GM18505 (cell line): Measurements from ENCODE around the gene UBXN7.
A peak's percentile ranks its signal among the peaks of the same experiment; 100 is the strongest.
"Not testable (repeated sequence)": the region's sequence is repeated elsewhere in the genome, so short reads cannot be mapped to it uniquely, and the experiment has no call there.

Source experiments
- ATAC-seq: cut with Tn5 transposase; IDR thresholded peaks from one replicate; pipeline ENCODE4 v1.9.1; 2021; ENCODE audit not compliant: unreplicated experiment
- POLR2A ChIP-seq: IDR thresholded peaks from 4 replicates; pipeline ENCODE4 v1.6.1; 2011; ENCODE audit warnings: borderline replicate concordance; ENCODE audit not compliant: insufficient read depth, insufficient read length; ENCODE audit errors: extremely low read depth

The UBXN7 gene

DNA sequence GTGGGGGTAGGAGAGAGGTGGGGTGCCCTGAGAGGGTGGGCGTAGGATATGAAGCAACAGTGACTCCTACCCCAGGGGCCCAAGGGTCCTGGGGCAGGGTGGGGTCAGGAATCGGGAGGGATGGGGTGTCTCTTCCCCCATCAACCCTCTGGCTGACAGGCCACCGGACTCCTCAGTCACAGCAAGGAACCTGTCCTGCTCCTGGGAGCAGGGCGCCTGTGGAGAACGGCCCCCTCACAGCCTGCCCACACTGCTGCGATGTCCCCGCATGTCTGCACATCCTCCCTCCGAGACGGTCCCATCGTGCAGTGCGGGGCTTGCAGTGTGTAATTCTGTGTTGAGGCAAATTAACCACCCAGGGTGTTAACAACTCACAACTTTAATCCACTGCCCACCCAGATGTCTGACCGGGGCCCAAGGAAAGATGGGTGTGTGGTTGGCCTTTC lies 96.7 kb downstream of the UBXN7 start:
- no peak for TF ChIP-seq POLR2A
- ATAC-seq = no peak

DNA sequence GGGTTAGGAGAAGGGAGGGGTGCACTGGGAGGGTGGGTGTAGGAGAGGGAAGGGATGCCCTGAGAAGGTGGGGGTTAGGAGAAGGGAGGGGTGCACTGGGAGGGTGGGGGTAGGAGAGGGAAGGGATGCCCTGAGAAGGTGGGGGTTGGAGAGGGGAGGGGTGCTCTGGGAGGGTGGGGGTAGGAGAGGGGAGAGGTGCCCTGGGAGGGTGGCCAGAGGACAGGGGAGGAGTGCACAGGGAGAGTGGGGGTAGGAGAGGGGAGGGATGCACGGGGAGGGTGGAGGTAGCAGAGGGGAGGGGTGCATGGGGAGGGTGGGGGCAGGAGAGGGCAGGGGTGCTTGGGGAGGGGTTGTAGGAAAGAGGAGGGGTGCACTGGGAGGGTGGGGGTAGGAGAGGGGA lies 97.2 kb downstream of the UBXN7 start:
- no peak for ATAC-seq
- TF ChIP-seq POLR2A = no peak

GRCh38 chr3:196332168-196332567 lies 100.1 kb downstream of the UBXN7 start:
- TF ChIP-seq POLR2A = no peak
- ATAC-seq = no peak

GRCh38 chr3:196327405-196327804 lies 104.8 kb downstream of the UBXN7 start:
- TF ChIP-seq POLR2A = no peak
- ATAC-seq = no peak

GRCh38 chr3:196326936-196327335 lies 105.3 kb downstream of the UBXN7 start:
- TF ChIP-seq POLR2A = no peak
- ATAC-seq = no peak

DNA sequence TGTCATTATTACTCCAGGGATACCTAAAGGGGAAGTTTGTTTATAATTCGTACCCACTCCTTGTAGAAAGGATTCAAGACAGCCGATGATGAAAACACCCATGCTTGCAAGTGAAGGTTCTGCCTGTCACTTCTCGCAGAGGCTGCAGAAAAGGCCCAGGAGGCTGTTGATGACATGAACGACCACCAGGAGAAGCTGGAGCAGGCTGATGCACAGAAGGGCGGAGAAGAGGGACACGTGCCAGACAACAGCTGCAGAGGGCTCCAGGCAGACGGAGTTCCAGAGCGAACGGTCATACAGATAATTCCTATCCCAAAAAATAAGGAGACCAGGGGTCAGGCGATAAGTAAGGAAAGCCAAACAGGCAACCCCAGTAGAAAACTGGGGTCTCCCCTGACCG lies 108.5 kb downstream of the UBXN7 start:
- no peak for TF ChIP-seq POLR2A
- no peak for ATAC-seq

- no peak for TF ChIP-seq POLR2A
- no peak for ATAC-seq
Measured at GRCh38 chr3:196323016-196323415, 109.2 kb downstream of the UBXN7 start.

- no peak for TF ChIP-seq POLR2A
- no peak for ATAC-seq
Measured at GRCh38 chr3:196321162-196321561, 111.1 kb downstream of the UBXN7 start.

DNA sequence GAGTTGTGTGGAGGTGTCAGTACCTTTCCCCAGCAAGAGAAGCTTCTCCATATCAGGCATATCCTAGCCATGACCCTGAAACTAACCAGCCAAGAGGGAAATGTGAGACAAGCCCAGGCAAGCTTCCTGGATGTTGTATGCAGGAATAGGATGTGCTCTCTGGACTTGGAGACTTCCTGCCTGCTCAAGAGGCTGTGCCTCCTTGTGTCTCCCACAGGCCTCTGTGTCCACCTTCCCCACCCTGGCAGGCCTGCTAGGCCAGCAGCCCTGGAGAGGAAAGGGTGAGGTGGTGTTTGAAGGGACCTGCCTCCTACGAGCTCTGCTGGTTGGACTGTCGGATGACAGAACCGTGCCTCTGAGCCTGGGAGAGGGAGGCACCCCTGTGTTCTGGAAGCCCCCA lies 112.1 kb downstream of the UBXN7 start:
- ATAC-seq = no peak
- no peak for TF ChIP-seq POLR2A

GRCh38 chr3:196317687-196318467 lies 114.3 kb downstream of the UBXN7 start, which contains the start of gene DYNLT2B:
TSS of gene DYNLT2B (minus strand) at chr3:196318240. CDS start at chr3:196318152, 88 bp downstream.
- peak; percentile 88 for TF ChIP-seq POLR2A
- ATAC-seq = peak; percentile 85

- ATAC-seq = peak; percentile 39
Measured at GRCh38 chr3:196316799-196317686, 115.2 kb downstream of the UBXN7 start.

- TF ChIP-seq POLR2A = no peak
- ATAC-seq = no peak
Measured at GRCh38 chr3:196315821-196316220, 116.4 kb downstream of the UBXN7 start.

GRCh38 chr3:196314597-196314996 lies 117.6 kb downstream of the UBXN7 start:
- ATAC-seq = no peak
- TF ChIP-seq POLR2A = no peak

DNA sequence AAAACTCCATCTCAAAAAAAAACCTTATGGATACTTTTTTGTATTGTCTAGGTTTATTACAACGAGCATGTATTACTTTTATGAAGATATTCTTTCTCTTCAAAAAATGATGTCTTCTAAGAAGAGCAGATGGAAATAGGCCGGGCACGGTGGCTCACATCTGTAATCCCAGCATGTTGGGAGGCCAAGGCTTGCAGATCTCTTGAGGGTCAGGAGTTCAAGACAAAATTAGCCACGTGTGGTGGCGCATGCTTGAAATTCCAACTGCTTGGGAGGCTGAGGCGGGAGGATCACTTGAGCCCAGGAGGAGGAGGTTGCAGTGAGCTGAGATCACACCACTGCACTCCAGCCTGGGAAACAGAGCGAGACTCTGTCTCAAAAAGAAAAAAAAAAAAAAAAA lies 118.1 kb downstream of the UBXN7 start:
- ATAC-seq = not testable (repeated sequence)

DNA sequence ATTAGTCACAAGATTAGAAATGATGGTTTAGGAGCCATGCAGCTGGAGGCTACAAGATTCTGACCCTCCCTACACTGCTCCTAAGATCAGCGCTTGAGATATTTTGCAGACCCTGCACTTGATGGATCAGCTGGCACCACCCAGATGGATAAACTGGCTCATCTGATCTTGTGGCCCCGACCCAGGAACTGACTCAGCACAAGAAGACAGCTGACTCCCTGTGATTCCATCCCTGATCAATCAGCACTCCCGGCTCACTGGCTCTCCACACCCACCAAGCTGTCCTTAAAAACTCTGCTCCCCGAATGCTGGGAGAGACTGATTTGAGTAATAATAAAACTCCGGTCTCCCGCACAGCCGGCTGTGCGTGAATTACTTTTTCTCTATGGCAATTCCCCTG lies 129.3 kb downstream of the UBXN7 start:
- not testable (repeated sequence) for ATAC-seq

GRCh38 chr3:196302551-196302950 lies 129.7 kb downstream of the UBXN7 start:
- not testable (repeated sequence) for ATAC-seq
